GM19455 (cell line): ENCODE results near the gene C1orf50.

ENCODE experiments used
- ATAC-seq: cut with Tn5 transposase; IDR thresholded peaks from one replicate; pipeline ENCODE4 v1.9.1; 2021; ENCODE audit not compliant: unreplicated experiment

C1orf50 gene

GRCh38 chr1:42758641-42759040 lies 8.4 kb upstream of the C1orf50 start:
- no peak for ATAC-seq

- no peak for ATAC-seq
Measured at GRCh38 chr1:42759114-42759513, 7.9 kb upstream of the C1orf50 start.

GRCh38 chr1:42761567-42761966 lies 5.5 kb upstream of the C1orf50 start:
- no peak for ATAC-seq

- ATAC-seq, result no peak
Measured at GRCh38 chr1:42762269-42762668, 4.8 kb upstream of the C1orf50 start.

- ATAC-seq, result no peak
Measured at GRCh38 chr1:42765269-42765668, 1.8 kb upstream of the C1orf50 start.

GRCh38 chr1:42765832-42766740 lies 963 bp upstream of the C1orf50 start:
- ATAC-seq, result peak; percentile 28

GRCh38 chr1:42767510-42768000 lies 506 bp downstream of the C1orf50 start:
- peak; percentile 23 for ATAC-seq

GRCh38 chr1:42768172-42768571 lies 1.1 kb downstream of the C1orf50 start:
- ATAC-seq, result no peak

GRCh38 chr1:42769811-42770210 lies 2.8 kb downstream of the C1orf50 start:
- ATAC-seq, result no peak

- no peak for ATAC-seq
Measured at GRCh38 chr1:42773420-42773819, 6.4 kb downstream of the C1orf50 start.

- no peak for ATAC-seq
Measured at GRCh38 chr1:42774928-42775526, 8.0 kb downstream of the C1orf50 start.

GRCh38 chr1:42776502-42776901 lies 9.5 kb downstream of the C1orf50 start:
- no peak for ATAC-seq

- no peak for ATAC-seq
Measured at GRCh38 chr1:42777852-42778251, 10.8 kb downstream of the C1orf50 start.

- no peak for ATAC-seq
Measured at GRCh38 chr1:42779725-42780124, 12.7 kb downstream of the C1orf50 start.

- no peak for ATAC-seq
Measured at GRCh38 chr1:42780176-42780575, 13.1 kb downstream of the C1orf50 start.

GRCh38 chr1:42783092-42783491 lies 16.0 kb downstream of the C1orf50 start:
- ATAC-seq, result no peak

- no peak for ATAC-seq
Measured at GRCh38 chr1:42784547-42784945, 17.5 kb downstream of the C1orf50 start.

- no peak for ATAC-seq
Measured at GRCh38 chr1:42784946-42785693, 18.1 kb downstream of the C1orf50 start, which contains the start of gene TMEM269. Gene TMEM269, plus strand, starts transcription at chr1:42784991. Its CDS starts 4,903 bp downstream, at chr1:42789894.

GRCh38 chr1:42786097-42786496 lies 19.0 kb downstream of the C1orf50 start:
- ATAC-seq, result no peak

GRCh38 chr1:42788021-42788420 lies 21.0 kb downstream of the C1orf50 start:
- no peak for ATAC-seq

GRCh38 chr1:42793824-42794223 lies 26.8 kb downstream of the C1orf50 start:
- no peak for ATAC-seq
